NCI-H82 treated with DMSO at 0.1 percent for 48 hours (cell line): Measurements from ENCODE around the gene TBC1D5.
"Not testable (repeated sequence)": the region's sequence is repeated elsewhere in the genome, so short reads cannot be mapped to it uniquely, and the experiment has no call there.

Source experiments
- DNase-seq: peaks from one replicate; lab custom pipeline; 2025; ENCODE audit not compliant: unreplicated experiment; lab: John Stamatoyannopoulos, UW

Gene TBC1D5

DNA sequence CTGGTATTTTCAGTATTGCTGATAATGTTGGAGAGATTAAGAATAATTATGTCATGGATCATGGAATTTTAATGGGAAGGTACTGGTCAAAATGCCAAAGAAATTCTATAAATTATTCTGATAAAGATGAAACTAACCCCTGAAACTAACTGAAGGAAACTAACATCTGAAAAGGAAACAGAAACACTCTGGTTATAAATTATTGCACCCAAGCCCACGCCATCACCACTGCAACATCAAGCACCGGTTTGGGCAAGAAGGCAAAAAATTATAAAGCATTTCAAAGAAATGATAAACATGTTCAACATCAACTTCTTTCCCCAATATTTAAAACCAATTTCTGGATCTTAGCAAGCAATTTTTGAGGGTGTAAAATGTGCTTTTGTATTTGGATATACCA, 372.5 kb downstream of the TBC1D5 start:
- no peak for DNase-seq

DNA sequence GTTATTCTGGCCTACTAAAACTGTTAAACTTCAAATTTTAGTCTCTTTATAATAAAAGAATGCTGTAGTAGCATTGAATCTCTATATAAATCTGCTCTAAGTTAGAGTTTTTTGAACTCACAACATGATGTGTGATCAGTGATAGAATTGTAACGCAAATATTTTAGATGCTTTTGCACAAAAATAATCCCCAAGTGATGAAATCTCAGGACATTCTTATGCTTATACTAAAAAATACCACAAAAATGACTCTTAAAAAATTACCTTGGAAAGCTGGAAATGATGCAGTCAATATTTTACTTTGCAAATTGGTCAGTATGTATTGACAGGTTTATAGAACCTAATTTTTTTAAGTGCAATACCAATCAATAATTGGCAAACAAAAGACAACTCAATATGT, 375.3 kb downstream of the TBC1D5 start:
- DNase-seq = no peak

DNA sequence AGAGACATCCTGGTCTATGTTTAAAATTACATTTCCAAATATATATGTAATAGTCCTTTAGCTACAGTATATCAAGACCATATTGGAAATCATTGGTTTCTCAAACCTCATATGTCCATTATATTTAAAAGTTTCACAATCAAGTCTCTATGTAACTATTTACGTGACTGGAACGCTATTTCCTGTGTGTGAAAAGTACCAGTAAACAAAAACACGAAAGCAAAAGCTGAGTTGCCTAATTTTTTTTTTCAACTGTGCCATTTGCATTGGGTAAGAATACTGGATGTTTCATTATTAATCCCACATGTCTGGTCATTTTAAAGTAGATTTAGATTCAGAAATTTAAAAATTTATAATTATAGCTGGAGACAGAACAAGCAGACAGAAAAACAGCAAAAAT, 381.4 kb downstream of the TBC1D5 start:
- DNase-seq = no peak

GRCh38 chr3:17359911-17360310, 382.5 kb downstream of the TBC1D5 start:
- DNase-seq = no peak

- no peak for DNase-seq
Measured at GRCh38 chr3:17357035-17357710, 385.3 kb downstream of the TBC1D5 start.

- DNase-seq = no peak
Measured at GRCh38 chr3:17356585-17356984, 385.8 kb downstream of the TBC1D5 start.

DNA sequence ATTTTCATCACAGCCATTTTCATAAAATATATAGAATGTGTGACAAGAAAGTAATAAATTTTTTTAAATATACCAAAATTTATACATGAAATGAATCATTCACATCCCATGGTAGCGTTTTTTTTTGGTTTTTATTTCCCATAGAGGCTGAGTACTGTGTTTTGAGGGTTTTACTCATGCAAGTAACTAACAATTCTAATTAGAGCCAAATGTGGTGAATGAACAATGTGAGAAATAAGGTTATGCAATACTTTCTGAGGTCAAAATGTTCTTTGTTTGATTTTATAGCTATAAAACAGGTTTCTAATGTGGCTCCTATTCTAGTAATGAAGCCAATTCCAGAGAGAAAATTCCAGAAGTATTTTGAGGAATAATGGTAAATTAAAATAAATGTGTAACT, 386.8 kb downstream of the TBC1D5 start:
- no peak for DNase-seq

- DNase-seq = no peak
Measured at GRCh38 chr3:17354341-17354740, 388.1 kb downstream of the TBC1D5 start.

- DNase-seq = no peak
Measured at GRCh38 chr3:17352620-17353019, 389.8 kb downstream of the TBC1D5 start.

DNA sequence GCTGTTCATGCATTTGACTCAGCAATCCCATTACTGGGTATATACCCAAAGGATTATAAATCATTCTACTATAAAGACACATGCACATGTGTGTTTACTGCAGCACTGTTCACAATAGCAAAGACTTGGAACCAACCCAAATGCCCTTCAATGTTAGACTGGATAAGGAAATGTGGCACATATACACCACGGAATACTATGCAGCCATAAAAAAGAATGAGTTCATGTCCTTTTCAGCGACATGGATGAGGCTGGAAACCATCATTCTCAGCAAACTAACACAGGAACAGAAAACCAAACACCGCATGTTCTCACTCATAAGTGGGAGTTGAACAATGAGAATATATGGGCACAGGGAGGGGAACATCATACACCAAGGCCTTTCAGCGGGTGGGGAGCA, 391.2 kb downstream of the TBC1D5 start:
- DNase-seq = not testable (repeated sequence)

DNA sequence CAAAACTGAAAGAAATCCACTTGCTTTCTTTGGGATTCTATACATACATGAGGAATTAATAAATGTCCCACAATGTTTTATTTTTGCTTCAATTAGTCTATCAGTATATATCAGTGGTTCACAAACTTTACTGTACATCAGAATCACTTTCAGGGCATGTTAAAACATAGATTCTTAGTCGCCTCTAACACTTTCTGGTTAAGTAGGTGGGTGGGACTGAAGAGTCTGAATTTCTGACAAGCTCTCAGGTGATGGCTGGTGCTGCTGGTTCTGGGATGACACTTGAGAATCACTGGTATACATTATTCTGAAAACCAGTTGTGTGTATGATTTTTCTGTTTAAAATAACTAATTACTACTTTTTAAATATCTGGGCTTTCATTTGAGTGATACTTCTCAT, 393.3 kb downstream of the TBC1D5 start:
- no peak for DNase-seq

GRCh38 chr3:17342119-17342518, 400.3 kb downstream of the TBC1D5 start:
- DNase-seq = no peak

- no peak for DNase-seq
Measured at GRCh38 chr3:17340693-17341092, 401.7 kb downstream of the TBC1D5 start.

GRCh38 chr3:17340261-17340660, 402.2 kb downstream of the TBC1D5 start:
- no peak for DNase-seq

DNA sequence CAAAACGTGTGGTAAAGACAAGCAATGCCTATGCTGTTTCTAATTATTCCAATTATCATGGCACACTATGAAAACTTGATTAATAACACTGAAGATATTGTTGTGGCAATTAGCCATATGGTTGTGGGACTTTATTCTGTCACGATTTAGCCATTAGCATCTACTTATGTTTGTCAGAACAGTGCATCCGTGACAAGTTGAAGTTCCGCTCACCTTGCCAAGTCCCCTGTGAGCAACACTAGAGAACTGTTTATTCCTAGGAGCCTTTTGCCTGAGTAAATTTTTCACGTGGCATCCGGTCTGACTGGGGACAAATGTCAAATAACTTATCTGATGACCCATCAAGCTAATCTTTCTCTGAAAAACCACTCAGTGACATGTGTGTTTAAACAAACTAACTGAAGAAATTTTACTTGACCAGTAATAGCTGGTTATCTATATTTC, 403.3 kb downstream of the TBC1D5 start:
- no peak for DNase-seq

DNA sequence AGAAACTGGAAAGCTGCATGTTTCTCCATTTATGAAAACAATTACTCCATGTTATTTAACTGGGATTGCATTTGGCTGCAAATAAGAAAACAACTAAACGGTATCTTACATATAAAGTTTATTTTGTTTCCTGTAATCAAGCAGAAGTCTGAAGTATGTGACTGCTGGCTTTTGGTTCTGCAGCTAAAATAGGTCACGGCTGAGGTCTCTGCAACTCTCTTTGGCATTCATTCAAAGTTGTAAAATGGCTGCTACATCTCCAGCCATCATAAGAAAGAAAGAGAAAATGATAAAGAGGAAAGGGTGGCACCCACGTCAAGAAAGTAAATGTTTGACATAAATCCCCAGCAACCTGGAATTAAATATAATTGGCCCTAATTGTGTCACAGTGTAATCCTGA, 406.1 kb downstream of the TBC1D5 start:
- no peak for DNase-seq

GRCh38 chr3:17333893-17334292, 408.5 kb downstream of the TBC1D5 start:
- DNase-seq = no peak

DNA sequence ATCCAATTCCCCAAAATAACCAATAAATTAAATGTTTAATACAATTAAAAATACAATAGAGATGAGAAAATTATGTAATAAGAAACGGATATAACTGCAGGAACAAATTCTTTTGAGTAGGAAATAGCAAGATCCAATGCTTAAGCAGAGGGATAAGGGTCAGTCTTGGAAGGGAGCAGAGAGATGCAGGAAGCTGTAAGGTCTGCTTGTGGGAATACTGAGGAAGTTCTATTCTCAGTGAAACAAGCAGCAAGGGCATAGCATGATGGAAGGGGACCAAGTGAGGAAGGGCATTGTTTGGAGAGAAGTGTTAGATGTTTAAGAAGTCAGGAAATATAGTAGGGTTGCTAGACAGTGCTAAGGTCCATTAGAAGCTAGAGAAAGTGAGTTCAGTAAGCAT, 409.0 kb downstream of the TBC1D5 start:
- DNase-seq = no peak

- no peak for DNase-seq
Measured at GRCh38 chr3:17330660-17331059, 411.8 kb downstream of the TBC1D5 start.

DNA sequence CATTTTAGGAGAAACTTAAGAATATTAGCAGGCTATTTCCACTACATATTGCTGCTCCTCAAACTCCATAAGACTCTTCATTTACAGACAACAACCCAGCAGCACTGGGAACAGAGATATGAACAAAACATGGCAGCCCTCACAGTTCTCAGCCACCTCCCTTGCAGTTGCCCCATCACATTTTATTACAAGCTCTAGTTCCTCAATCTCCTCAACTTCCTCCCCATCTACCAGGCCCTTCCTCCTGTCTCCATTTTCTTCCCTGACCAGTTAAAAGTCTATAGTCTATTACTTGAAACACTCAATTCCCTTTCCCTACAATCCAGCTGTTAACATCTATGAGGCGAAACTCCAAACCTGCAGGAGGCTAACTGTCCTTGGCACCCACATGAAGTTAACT, 412.5 kb downstream of the TBC1D5 start:
- DNase-seq = no peak

DNA sequence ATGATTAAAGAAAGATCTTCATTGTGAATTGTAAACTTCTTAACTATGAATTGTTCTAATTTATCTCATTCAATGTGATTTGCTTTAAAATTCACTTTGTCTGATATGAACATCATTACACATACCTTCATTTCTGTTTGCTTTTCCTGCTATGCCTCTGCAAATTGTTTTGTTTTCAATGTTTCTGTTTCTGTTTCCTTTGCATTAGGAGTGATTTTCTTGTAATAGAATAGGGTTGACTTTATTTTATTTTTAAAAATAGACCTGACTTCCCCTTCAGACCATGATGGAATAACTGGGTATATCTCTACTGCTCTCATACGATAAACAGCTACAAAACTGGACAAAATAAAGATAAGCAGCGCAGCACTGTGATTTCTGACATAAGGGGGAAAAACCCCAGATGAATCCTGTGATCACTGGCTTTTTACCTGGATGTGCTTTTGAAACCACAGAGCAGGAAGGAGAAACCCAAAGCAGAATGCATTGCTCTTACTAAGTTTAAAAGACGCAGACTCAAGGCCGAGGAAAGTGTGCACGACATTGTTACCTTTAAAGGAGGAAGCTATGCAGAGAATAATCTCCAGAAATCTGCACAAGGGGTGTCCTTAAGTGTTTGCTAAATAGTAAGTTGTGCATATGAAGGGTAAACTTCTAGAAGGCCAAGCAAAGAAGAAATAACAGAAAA, 420.2 kb downstream of the TBC1D5 start:
- DNase-seq = no peak

- no peak for DNase-seq
Measured at GRCh38 chr3:17320266-17320665, 422.2 kb downstream of the TBC1D5 start.

GRCh38 chr3:17315897-17316296, 426.5 kb downstream of the TBC1D5 start:
- no peak for DNase-seq
